HCT116 (cell line): ENCODE results near the gene NDUFS6. TPM values are rescaled to one million over a fixed set of nuclear protein-coding genes. Genes with fewer than 3 reads are reported as not detected.

ENCODE experiments used
- ATAC-seq: fragments of 200-7000 bp; cut with Tn5 transposase; 2 replicates; pipeline ENCODE4 v1.9.1; 2020; ENCODE audit warnings: mild to moderate bottlenecking, moderate library complexity
- BruUV-seq: library from RNA; stranded (reverse); fragments of 400-500 nt; replicated peaks from 2 replicates; lab custom pipeline; 2021; lab: Mats Ljungman, UMichigan
- CTCF ChIA-PET: fragments of 300-600 bp; sonication (Branson Sonifier 250); formaldehyde crosslinking; loops from one replicate; lab custom pipeline; 2021; ENCODE audit warnings: antibody characterized with exemption; lab: Charles Lee
- POLR2A ChIA-PET: fragments of 300-600, 350-600 bp; sonication (Branson Sonifier 250); formaldehyde crosslinking; loops from one replicate; lab custom pipeline; 2021; ENCODE audit warnings: antibody characterized with exemption; lab: Charles Lee
- RAD21 ChIA-PET, 2 experiments: fragments of 300-600 bp; sonication (Branson Sonifier 250); formaldehyde crosslinking; loops; one replicate each; lab custom pipeline; 2023; ENCODE audit warnings: low total read pairs in 2 of 2; ENCODE audit not compliant: uncharacterized antibody in 2 of 2, unreplicated experiment in 2 of 2, low non-redundant PET in 1 of 2; lab: Charles Lee
- DNase-seq: peaks from one replicate; pipeline ENCODE4 v3.0.0-alpha.2; 2010; ENCODE audit warnings: low read depth, low spot score
- H2AFZ ChIP-seq: fragments of 200-600 bp; shearing (Covaris generic), sonication (generic); 2 replicates; pipeline ENCODE4 v1.6.1; 2017; ENCODE audit warnings: low read depth, mixed run types, mixed read lengths, antibody characterized with exemption, low read length; ENCODE audit not compliant: poor library complexity, severe bottlenecking
- H3K27ac ChIP-seq: 2 replicates; pipeline ENCODE4 v1.5.1; 2012; ENCODE audit warnings: low read depth, low read length
- H3K27me3 ChIP-seq: fragments of 200-600 bp; sonication (generic); 2 replicates; pipeline ENCODE4 v1.6.1; 2016; ENCODE audit warnings: mixed run types, low read length, mixed read lengths; ENCODE audit not compliant: insufficient read depth
- H3K36me3 ChIP-seq, 2 experiments: fragments of 200-500 bp in 1 of 2; fragments of 200-600 bp in 1 of 2; sonication (Bioruptor generic) in 1 of 2; sonication (generic) in 1 of 2; 2 replicates each; pipeline versions ENCODE4 v1.5.1 to v1.6.1; 2014 to 2016; ENCODE audit warnings: low read length in 2 of 2, inconsistent platforms in 1 of 2, mixed read lengths in 1 of 2, mixed run types in 1 of 2; ENCODE audit not compliant: insufficient read depth in 2 of 2, control insufficient read depth in 1 of 2
- H3K4me1 ChIP-seq, 2 experiments: fragments of 200-600 bp in 1 of 2; sonication (generic) in 1 of 2; 2 replicates each; pipeline versions ENCODE4 v1.5.1 to v1.6.1; 2012 to 2017; ENCODE audit warnings: low read length in 2 of 2, inconsistent platforms in 1 of 2, mild to moderate bottlenecking in 1 of 2, mixed read lengths in 1 of 2, mixed run types in 1 of 2, moderate library complexity in 1 of 2; ENCODE audit not compliant: insufficient read depth in 2 of 2, control insufficient read depth in 1 of 2
- H3K4me2 ChIP-seq: fragments of 200-600 bp; sonication (generic); 2 replicates; pipeline ENCODE4 v1.6.1; 2017; ENCODE audit warnings: mixed run types, low read length, mixed read lengths
- H3K4me3 ChIP-seq, 2 experiments: fragments of 200-600 bp in 1 of 2; sonication (generic) in 1 of 2; replicated peaks in 1 of 2; 2 replicates each; pipeline ENCODE4 v1.5.1; 2011 to 2016; ENCODE audit warnings: low read length in 2 of 2, control low read depth in 1 of 2, low read depth in 1 of 2, mild to moderate bottlenecking in 1 of 2, mixed read lengths in 1 of 2, mixed run types in 1 of 2
- H3K79me2 ChIP-seq: fragments of 200-600 bp; sonication (generic); 2 replicates; pipeline ENCODE4 v1.6.1; 2017; ENCODE audit warnings: mild to moderate bottlenecking, mixed run types, low read length, moderate library complexity, mixed read lengths; ENCODE audit not compliant: insufficient read depth
- H3K9ac ChIP-seq: fragments of 200-600 bp; sonication (generic); 2 replicates; pipeline ENCODE4 v1.6.1; 2016; ENCODE audit warnings: low read length, mixed read lengths
- H3K9me2 ChIP-seq: fragments of 200-600 bp; sonication (generic), shearing (Covaris generic); 2 replicates; pipeline ENCODE4 v1.6.1; 2017; ENCODE audit warnings: mixed run types, mild to moderate bottlenecking, moderate library complexity; ENCODE audit not compliant: insufficient read depth
- H3K9me3 ChIP-seq, 2 experiments: fragments of 200-500 bp in 1 of 2; fragments of 200-600 bp in 1 of 2; sonication (Bioruptor generic) in 1 of 2; sonication (generic) in 1 of 2; 2 replicates each; pipeline ENCODE4 v1.6.1; 2014 to 2017; ENCODE audit warnings: low read length in 2 of 2, mixed read lengths in 2 of 2, inconsistent platforms in 1 of 2, low read depth in 1 of 2, mild to moderate bottlenecking in 1 of 2, mixed run types in 1 of 2, moderate library complexity in 1 of 2; ENCODE audit not compliant: control insufficient read depth in 1 of 2, insufficient read depth in 1 of 2
- H4K20me1 ChIP-seq: fragments of 200-600 bp; sonication (generic), shearing (Covaris generic); 2 replicates; pipeline ENCODE4 v1.6.1; 2017; ENCODE audit warnings: mixed run types, mild to moderate bottlenecking, moderate library complexity; ENCODE audit not compliant: insufficient read depth
- ATF3 ChIP-seq: IDR thresholded peaks from 2 replicates; pipeline ENCODE4 v1.6.1; 2012
- CEBPB ChIP-seq: IDR thresholded peaks from 2 replicates; pipeline ENCODE4 v1.6.1; 2012; ENCODE audit warnings: low read depth
- EGR1 ChIP-seq: IDR thresholded peaks from 2 replicates; pipeline ENCODE4 v1.6.1; 2012; ENCODE audit warnings: low read depth
- EZH2phosphoT487 ChIP-seq: fragments of 200-600 bp; IDR thresholded peaks from 2 replicates; pipeline ENCODE4 v1.6.1; 2018; ENCODE audit warnings: antibody characterized with exemption, borderline replicate concordance
- JUND ChIP-seq: IDR thresholded peaks from 2 replicates; pipeline ENCODE4 v1.6.1; 2012
- MAX ChIP-seq: IDR thresholded peaks from 2 replicates; pipeline ENCODE4 v1.6.1; 2012
- POLR2A ChIP-seq: IDR thresholded peaks from 2 replicates; pipeline ENCODE4 v1.7.0; 2011; ENCODE audit warnings: borderline replicate concordance; ENCODE audit not compliant: insufficient read depth, insufficient read length; ENCODE audit errors: extremely low read depth
- POLR2AphosphoS5 ChIP-seq: IDR thresholded peaks from 2 replicates; pipeline ENCODE4 v1.6.1; 2011; ENCODE audit warnings: mild to moderate bottlenecking, low read depth, low read length, moderate library complexity
- REST ChIP-seq: IDR thresholded peaks from 2 replicates; pipeline ENCODE4 v1.6.1; 2012; ENCODE audit warnings: low read depth
- SIN3A ChIP-seq: IDR thresholded peaks from 2 replicates; pipeline ENCODE4 v1.6.1; 2012; ENCODE audit warnings: low read depth
- SP1 ChIP-seq: IDR thresholded peaks from 2 replicates; pipeline ENCODE4 v1.6.1; 2012; ENCODE audit warnings: low read depth
- SRF ChIP-seq: IDR thresholded peaks from 2 replicates; pipeline ENCODE4 v1.6.1; 2012; ENCODE audit warnings: low read depth
- TCF7L2 ChIP-seq: IDR thresholded peaks from 2 replicates; pipeline ENCODE4 v1.7.0; 2011; ENCODE audit warnings: borderline replicate concordance, inconsistent platforms; ENCODE audit not compliant: insufficient read depth, insufficient read length; ENCODE audit errors: extremely low read depth
- YY1 ChIP-seq: IDR thresholded peaks from 2 replicates; pipeline ENCODE4 v1.6.1; 2011; ENCODE audit warnings: low read length, low read depth, moderate library complexity, mild to moderate bottlenecking; ENCODE audit not compliant: insufficient replicate concordance; ENCODE audit errors: extremely low read depth
- ZFX ChIP-seq: fragments of 450-650 bp; IDR thresholded peaks from 2 replicates; pipeline ENCODE4 v1.6.1; 2017
- ZNF274 ChIP-seq: fragments of 200-500 bp; sonication (Bioruptor generic); IDR thresholded peaks from 2 replicates; pipeline ENCODE4 v1.6.1; 2014; ENCODE audit warnings: mild to moderate bottlenecking, low read depth, low read length, inconsistent platforms
- intact Hi-C: fragments of 100-400 bp; cut with micrococcal nuclease; formaldehyde crosslinking; loops from 2 replicates; pipeline ENCODE4 v1.10.0; 2022
- total RNA-seq: library from RNA; stranded (reverse); gene quantifications from one replicate; pipeline ENCODE4 v1.2.1, GENCODE V29; 2021; ENCODE audit not compliant: unreplicated experiment

NDUFS6 gene
- total RNA-seq, 1 experiment from 2014 or later = 43.8 TPM

- DNase-seq (no peak), ATAC-seq (no peak)
- H3K4me1 ChIP-seq = no peaks in the 10 kb centered on the region
- no peak overlapping the region for H3K4me2 ChIP-seq
- ChIA-PET POLR2A (no interaction called here), RAD21 (no interaction called here), CTCF (no interaction called here)
- TF ChIP-seq YY1 (no peak), SIN3A (no peak), SP1 (no peak)
- no peaks in the 10 kb centered on the region for H3K36me3 ChIP-seq
- H3K9me2 ChIP-seq = no peaks in the 10 kb centered on the region
- H4K20me1 ChIP-seq = no peaks in the 10 kb centered on the region
- H3K9ac ChIP-seq = no peak overlapping the region
- H3K27me3 ChIP-seq = peaks cover 2% of the 10 kb centered on the region; the same call in 1 of the 2 replicates
- intact Hi-C loops = no loop called here
- no peaks in the 10 kb centered on the region for H3K79me2 ChIP-seq
- no TSS peak for BruUV-seq
- H3K4me3 ChIP-seq = no peak overlapping the region
- no peaks in the 10 kb centered on the region for H3K9me3 ChIP-seq
- H2AFZ ChIP-seq = no peak overlapping the region
- no peak overlapping the region for H3K27ac ChIP-seq
Measured at GRCh38 chr5:1864896-1865440, 63.8 kb downstream of the NDUFS6 start.

GRCh38 chr5:1865486-1865885 lies 64.3 kb downstream of the NDUFS6 start:
- POLR2A ChIA-PET = no interaction called here
- TF ChIP-seq JUND (no peak), TCF7L2 (no peak), ZNF274 (no peak), SRF (no peak), EGR1 (no peak), SIN3A (no peak), POLR2A (no peak), EZH2phosphoT487 (no peak), POLR2AphosphoS5 (no peak), MAX (no peak), CEBPB (no peak), ATF3 (no peak), ZFX (no peak), REST (no peak)
- TF ChIP-seq, all 23 proteins: peak for 0
- no peaks in the 10 kb centered on the region for H3K9me2 ChIP-seq
- no peaks in the 10 kb centered on the region for H3K4me1 ChIP-seq
- BruUV-seq = no TSS peak
- no peak overlapping the region for H3K9ac ChIP-seq
- intact Hi-C loops = no loop called here
- no peaks in the 10 kb centered on the region for H3K79me2 ChIP-seq
- H3K36me3 ChIP-seq = no peaks in the 10 kb centered on the region
- H3K4me2 ChIP-seq = no peak overlapping the region
- no peak overlapping the region for H3K27ac ChIP-seq
- no peak overlapping the region for H3K4me3 ChIP-seq
- ChIA-PET RAD21 (no interaction called here), CTCF (no interaction called here)
- no peaks in the 10 kb centered on the region for H3K9me3 ChIP-seq
- DNase-seq (no peak), ATAC-seq (no peak)
- peaks cover 2% of the 10 kb centered on the region; the same call in 1 of the 2 replicates for H3K27me3 ChIP-seq
- H2AFZ ChIP-seq = no peak overlapping the region
- no peaks in the 10 kb centered on the region for H4K20me1 ChIP-seq
